ENCODE results near the gene DNAJB5. TPM values are rescaled to one million over a fixed set of nuclear protein-coding genes. Genes with fewer than 3 reads are reported as not detected.

Gene DNAJB5
- total RNA-seq, 3 donors from 2014 or later: 2.4 to 2.9 (median 2.7) TPM

DNA sequence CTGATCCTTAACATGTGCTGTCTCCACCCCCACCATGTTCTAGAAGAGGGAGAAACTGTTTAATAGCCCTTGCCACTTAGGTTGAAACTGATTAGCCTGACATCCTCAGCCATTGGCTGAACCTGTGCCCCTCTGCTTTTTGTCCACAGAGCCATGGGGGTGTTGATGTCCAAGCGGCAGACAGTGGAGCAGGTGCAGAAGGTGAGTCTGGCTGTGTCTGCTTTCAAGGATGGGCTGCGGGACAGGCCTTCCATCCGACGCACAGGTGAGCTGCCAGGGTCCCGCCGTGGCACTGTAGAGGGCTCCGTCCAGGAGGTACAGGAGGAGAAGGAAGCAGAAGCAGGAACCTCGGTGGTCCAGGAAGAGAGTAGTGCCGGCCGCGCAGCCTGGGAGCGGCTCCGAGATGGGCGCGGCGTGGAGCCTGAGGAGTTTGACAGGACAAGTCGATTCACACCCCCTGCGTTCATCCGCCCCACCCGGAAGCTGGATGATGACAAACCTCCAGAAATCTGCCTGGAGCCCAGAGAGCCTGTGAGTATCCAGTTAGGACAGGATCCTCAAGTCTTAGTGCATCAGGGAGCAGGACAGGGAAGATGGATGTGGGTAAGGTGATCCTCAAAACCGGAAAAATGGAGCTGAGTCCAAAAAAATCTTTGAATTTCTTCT lies 18.3 kb upstream of the DNAJB5 start:
- H3K4me3 Mint-ChIP-seq: no peak overlapping the region
- no peaks in the 10 kb centered on the region for H3K4me1 Mint-ChIP-seq (ENCODE audit: low read depth)
- no peaks in the 10 kb centered on the region for H3K9me3 Mint-ChIP-seq
- ATAC-seq: no peak
- no peak for DNase-seq
- H3K36me3 Mint-ChIP-seq (ENCODE audit: insufficient read depth): no peaks in the 10 kb centered on the region
- H3K27me3 Mint-ChIP-seq (ENCODE audit: low read depth): peaks cover 23% of the 10 kb centered on the region

DNA sequence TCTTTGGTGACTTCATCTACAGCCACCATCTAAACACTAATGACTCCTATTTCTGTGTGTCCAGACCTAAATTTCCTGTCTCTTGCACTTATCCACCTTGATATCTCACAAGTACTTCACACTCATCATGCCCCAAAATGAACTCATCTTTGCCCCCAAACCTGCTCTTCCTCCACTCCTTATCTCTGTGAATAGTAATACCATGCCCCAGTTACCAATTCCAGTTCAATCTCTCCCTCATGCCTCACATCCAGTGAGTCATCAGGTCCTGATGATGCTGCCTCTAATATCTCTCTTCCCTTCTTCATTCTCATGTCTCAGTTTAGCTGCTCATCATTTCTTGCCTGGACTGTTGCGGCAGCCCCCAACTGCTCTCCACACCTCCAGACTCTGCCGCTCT lies 14.9 kb upstream of the DNAJB5 start:
- peak in 1 of 2 donors; percentile 51 for ATAC-seq
- Mint-ChIP-seq H3K36me3 (ENCODE audit: insufficient read depth) (no peaks in the 10 kb centered on the region), H3K4me3 (no peak overlapping the region), H3K9me3 (no peaks in the 10 kb centered on the region), H3K4me1 (ENCODE audit: low read depth) (no peaks in the 10 kb centered on the region), H3K27me3 (ENCODE audit: low read depth) (peaks cover 5% of the 10 kb centered on the region)
- no peak for DNase-seq

DNA sequence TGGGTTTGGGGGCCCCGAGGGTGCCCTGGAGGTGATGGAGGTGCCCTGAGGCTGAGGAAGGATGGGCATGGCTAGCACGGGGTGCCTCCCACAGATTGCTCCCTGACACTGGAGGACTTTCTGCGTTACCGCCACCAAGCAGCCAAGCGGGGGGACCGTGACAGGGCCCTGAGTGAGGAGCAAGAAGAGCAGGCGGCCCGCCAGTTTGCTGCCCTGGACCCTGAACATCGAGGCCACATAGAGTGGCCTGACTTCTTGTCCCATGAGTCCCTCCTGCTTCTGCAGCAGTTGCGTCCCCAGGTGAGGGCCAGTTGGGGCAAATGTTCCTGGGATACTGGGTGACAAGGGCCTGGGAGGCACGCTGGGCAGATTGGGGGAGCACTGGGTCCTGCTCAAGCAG lies 13.1 kb upstream of the DNAJB5 start:
- no peaks in the 10 kb centered on the region for H3K4me1 Mint-ChIP-seq (ENCODE audit: low read depth)
- DNase-seq: no peak

DNA sequence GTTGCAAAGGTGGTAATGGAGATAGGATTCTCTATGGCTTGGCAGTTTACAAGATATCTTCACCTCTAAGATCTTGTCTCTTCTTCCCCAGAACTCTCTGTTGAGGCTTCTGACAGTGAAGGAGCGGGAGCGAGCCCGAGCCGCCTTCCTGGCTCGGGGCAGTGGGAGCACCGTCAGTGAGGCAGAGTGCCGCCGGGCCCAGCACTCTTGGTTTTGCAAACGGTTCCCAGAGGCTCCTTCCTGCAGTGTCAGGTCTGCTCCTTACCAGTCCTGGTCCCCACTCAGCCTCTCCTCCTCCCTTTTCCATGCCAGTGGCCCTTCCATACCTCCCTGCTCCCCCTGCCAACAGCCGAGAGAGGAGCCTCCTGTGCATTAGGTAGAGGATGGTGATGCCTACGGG lies 12.6 kb upstream of the DNAJB5 start:
- no peak for DNase-seq
- no peaks in the 10 kb centered on the region for H3K4me1 Mint-ChIP-seq (ENCODE audit: low read depth)
- ATAC-seq: no peak
- H3K4me3 Mint-ChIP-seq: no peak overlapping the region
- H3K27me3 Mint-ChIP-seq (ENCODE audit: low read depth): peaks cover 1% of the 10 kb centered on the region
- no peaks in the 10 kb centered on the region for H3K36me3 Mint-ChIP-seq (ENCODE audit: insufficient read depth)
- H3K9me3 Mint-ChIP-seq: no peaks in the 10 kb centered on the region

More for the DNA sequence above, 13.1 kb upstream of the DNAJB5 start:
- H3K9me3 Mint-ChIP-seq: no peaks in the 10 kb centered on the region
- no peak overlapping the region for H3K4me3 Mint-ChIP-seq
- H3K27me3 Mint-ChIP-seq (ENCODE audit: low read depth): peaks cover 1% of the 10 kb centered on the region
- no peak for ATAC-seq
- no peaks in the 10 kb centered on the region for H3K36me3 Mint-ChIP-seq (ENCODE audit: insufficient read depth)

DNA sequence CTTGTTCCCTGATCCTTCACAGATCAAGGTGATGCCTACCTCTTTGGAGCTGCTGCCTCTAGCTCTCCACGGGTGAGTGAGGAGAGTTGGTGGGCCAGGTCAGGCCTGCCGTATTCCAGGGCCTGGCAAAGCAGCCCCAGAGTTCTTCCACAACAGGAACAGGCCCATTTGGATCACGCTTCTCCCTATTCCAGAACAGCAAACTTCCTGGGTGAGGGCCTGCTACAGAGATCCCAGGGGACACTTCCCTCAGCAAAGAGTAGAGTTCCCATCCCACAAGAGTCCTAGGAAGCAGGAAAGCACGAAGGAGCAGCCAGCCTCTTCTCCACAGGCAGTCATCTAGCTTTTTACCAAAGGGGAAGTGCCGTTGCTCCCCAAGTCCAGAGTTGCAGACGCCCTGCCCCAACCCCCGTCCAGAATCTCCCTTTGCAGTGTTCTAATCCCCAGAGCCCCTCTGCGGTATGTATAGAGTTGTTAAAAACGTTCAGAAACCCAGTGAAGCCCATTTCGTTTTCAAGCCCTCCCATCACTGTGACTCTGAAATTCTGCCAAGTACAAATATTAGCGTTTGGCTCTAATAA lies 9.3 kb upstream of the DNAJB5 start:
- Mint-ChIP-seq H3K27me3 (ENCODE audit: low read depth) (peaks cover 3% of the 10 kb centered on the region), H3K9me3 (no peaks in the 10 kb centered on the region), H3K36me3 (ENCODE audit: insufficient read depth) (no peaks in the 10 kb centered on the region), H3K4me3 (no peak overlapping the region), H3K4me1 (ENCODE audit: low read depth) (peaks cover 30% of the 10 kb centered on the region)
- DNase-seq (no peak), ATAC-seq (no peak)

DNA sequence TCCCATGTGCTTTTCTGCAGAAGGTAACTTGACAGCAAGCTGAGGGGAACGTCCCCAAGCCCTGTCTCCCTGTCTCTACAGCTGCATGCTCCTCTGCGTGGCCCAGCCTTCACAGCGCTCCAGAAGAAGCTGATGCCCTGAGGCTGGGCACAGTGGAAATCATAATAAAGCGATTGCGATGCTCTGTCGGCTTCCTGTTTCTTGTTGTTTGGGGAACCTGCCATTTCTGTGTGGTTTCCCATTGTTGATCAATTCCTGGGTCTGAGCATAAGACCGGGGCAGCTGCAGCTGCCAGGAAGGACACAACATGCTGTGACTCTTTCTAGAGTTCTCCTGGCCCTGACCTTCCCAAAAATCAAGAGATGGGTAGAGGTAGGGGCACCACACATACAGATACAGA lies 7.2 kb upstream of the DNAJB5 start:
- Mint-ChIP-seq H3K27me3 (ENCODE audit: low read depth) (peaks cover 2% of the 10 kb centered on the region), H3K4me1 (ENCODE audit: low read depth) (peaks cover 50% of the 10 kb centered on the region), H3K9me3 (no peaks in the 10 kb centered on the region), H3K36me3 (ENCODE audit: insufficient read depth) (no peaks in the 10 kb centered on the region), H3K4me3 (no peak overlapping the region)
- DNase-seq (no peak), ATAC-seq (no peak)

DNA sequence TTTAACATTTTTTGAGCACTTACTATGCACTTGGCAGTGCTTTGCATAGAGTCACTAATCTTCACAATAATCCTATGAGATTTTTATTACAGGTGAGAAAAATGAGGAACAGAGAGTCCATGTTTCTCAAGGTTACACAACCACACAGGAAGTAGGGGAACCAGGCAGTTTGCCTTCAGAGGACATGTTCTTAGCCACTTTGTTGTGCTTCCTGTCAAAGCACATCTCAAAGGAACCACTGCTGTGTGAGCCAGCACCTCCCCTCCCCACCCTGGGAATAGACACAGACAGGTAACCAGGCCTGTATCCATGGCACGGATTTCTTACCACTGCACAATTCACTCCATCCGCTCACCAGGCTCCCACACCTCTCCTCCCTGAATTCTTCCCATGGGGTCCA lies 6.3 kb upstream of the DNAJB5 start:
- ATAC-seq: no peak
- no peaks in the 10 kb centered on the region for H3K9me3 Mint-ChIP-seq
- no peak overlapping the region for H3K4me3 Mint-ChIP-seq
- H3K36me3 Mint-ChIP-seq (ENCODE audit: insufficient read depth): no peaks in the 10 kb centered on the region
- no peak for DNase-seq
- H3K4me1 Mint-ChIP-seq (ENCODE audit: low read depth): peaks cover 57% of the 10 kb centered on the region
- peaks cover 2% of the 10 kb centered on the region for H3K27me3 Mint-ChIP-seq (ENCODE audit: low read depth)

DNA sequence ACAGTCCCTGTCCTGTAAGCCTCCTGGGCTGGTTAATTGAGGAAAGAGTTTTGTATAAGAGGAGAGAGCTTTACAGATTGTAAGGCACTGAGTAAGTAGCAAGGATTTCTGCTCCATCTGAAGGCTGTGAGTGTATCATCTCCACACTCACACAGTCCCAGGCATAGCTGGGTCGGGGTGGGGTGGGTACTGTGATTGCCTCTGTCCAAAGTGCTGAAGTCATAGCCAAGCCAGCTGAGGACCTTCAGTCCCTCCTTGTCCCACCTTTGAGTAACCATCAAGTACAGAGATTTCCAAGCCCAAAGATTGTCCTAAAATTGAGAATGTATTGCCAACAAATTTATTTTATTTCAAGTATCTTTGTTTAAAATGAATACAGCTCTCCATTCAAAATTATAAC lies 5.5 kb upstream of the DNAJB5 start:
- peaks cover 65% of the 10 kb centered on the region for H3K4me1 Mint-ChIP-seq (ENCODE audit: low read depth)
- H3K4me3 Mint-ChIP-seq: no peak overlapping the region
- H3K9me3 Mint-ChIP-seq: no peaks in the 10 kb centered on the region
- no peak for DNase-seq
- ATAC-seq: peak in 1 of 2 donors; percentile 24
- peaks cover 2% of the 10 kb centered on the region for H3K27me3 Mint-ChIP-seq (ENCODE audit: low read depth)
- H3K36me3 Mint-ChIP-seq (ENCODE audit: insufficient read depth): no peaks in the 10 kb centered on the region

DNA sequence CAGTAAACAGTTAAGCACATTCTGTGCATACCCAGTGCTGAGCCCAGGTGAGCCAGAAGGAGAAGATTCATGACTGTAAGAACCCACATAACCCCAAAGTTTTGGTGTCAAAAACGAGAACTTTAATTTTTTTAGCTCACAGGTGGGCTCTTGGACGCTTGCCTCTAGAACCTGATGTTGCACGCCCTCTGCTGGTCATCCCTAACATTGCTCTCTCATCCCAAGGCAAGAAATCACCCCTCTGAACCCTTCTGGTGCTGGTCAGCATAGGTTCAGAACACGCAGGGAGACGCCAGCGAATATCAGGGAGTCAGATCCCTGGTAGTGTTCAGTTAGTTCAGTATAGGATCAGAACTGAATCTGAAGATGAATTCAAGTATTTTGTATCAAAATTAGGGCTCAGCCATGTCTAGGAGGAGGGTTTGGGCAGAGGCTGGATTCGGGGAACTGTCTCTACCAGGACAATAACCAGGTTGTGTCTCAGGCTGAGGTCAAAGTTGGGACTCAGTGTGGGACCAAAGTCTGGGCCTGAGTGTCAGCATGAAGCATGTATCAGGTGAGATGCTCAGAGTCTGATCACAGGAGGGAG lies 4.1 kb upstream of the DNAJB5 start:
- ATAC-seq: no peak
- Mint-ChIP-seq H3K4me3 (peak overlapping the region; percentile 4), H3K4me1 (ENCODE audit: low read depth) (peaks cover 73% of the 10 kb centered on the region), H3K27me3 (ENCODE audit: low read depth) (peaks cover 2% of the 10 kb centered on the region), H3K9me3 (no peaks in the 10 kb centered on the region), H3K36me3 (ENCODE audit: insufficient read depth) (no peaks in the 10 kb centered on the region)
- peak; percentile 52 for DNase-seq

DNA sequence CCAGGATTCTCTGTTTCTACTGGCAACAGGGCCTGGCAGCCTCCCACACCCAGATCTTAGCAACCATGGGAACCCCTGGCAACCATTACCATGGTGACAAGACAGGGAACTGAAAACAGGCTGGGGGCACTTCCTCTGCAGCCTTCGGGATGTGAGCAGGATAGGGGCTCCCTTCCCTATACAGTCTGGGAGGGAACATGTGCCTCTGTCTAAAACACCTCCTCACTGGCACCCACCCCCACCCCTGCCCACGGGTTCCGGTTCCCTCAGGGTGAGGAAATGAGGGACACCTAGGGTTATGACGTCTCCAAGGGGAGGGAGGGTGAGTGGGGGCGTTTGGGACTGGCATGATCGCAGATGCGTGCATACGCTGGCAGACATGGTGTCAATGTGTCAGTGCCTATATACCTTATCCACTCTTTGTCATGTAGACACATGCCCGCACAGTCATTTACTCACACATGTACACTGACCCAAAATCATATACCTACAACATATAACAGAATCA lies 3.0 kb upstream of the DNAJB5 start:
- Mint-ChIP-seq H3K9me3 (no peaks in the 10 kb centered on the region), H3K27me3 (ENCODE audit: low read depth) (peaks cover 2% of the 10 kb centered on the region), H3K4me3 (peak overlapping the region; percentile 3), H3K36me3 (ENCODE audit: insufficient read depth) (no peaks in the 10 kb centered on the region), H3K4me1 (ENCODE audit: low read depth) (peaks cover 80% of the 10 kb centered on the region)
- ATAC-seq (peak in 1 of 2 donors; percentile 3), DNase-seq (peak; percentile 72)

DNA sequence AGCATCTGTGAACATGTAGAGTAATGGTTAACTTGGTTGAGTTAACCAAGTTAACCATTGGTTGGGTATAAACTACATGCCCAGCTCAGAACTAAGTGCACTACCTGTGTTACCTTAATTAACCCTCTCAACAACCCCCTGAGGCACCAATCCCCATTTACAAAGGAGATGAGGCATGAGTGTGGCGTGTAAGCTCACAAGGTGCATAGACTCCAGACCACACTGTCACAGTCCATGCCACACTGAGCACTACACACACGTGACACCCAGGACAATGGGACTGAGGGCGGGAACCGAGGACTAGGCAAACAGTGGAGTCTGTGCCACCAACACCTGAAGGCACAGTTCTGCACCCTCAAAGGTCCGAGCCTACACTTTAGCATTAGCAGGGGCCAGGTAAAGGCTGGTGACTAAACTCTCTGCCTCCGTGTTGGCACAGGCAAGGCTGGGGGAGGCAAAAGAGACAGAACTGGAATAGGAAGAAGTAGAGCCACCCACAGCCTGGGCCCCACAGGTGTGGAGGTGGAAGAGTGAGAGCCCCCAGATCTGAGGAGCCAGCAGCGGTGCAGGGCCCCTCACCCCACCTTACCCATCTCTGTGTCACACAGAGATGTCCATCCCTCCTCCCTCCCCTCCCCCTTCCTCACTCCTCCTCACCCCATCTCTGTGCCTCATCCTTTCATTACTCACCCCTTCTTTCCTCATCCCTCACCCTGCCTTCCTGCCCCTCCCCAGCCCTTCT lies 2.2 kb upstream of the DNAJB5 start:
- DNase-seq (no peak), ATAC-seq (no peak)
- Mint-ChIP-seq H3K27me3 (ENCODE audit: low read depth) (peaks cover 2% of the 10 kb centered on the region), H3K4me1 (ENCODE audit: low read depth) (peaks cover 84% of the 10 kb centered on the region), H3K9me3 (no peaks in the 10 kb centered on the region), H3K36me3 (ENCODE audit: insufficient read depth) (no peaks in the 10 kb centered on the region), H3K4me3 (peak overlapping the region; percentile 39)

DNA sequence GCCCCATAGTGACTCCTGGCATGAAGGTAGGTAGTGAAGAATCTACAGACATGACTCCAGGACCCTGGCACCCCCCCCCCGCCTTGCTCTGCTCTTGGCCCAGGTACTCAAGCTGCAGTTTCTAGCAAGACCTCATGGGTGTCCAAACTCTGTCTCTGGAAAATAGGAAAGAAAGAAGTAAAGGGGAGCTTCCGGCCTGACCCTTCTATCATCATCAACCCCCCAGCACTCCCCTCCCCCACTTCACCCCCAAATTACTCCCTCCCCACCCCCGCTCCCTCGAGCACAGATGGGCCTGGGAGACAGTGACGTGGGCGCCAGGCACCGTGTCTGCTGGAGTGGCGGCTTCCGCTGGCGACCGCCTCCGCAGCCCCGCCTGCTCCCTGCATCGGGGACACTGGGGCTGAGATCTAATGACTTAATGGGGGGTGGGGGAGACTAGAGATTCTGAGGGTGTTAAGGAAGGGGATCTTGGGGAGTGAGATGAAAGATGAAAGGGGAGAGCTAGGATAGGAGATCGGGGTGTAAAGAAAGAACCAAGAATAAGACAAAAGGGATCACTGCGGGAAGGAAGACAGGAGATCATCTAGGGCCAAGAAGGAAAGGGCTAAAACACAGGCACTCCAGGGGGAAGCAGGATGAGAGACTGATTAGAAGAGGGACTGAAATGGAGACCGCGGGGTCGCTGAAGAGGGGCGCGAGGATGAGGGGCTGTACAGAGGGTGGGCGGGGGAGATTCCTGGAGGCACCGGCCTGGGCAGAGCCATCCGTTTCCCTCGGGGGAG lies 1.1 kb upstream of the DNAJB5 start:
- Mint-ChIP-seq H3K36me3 (ENCODE audit: insufficient read depth) (no peaks in the 10 kb centered on the region), H3K4me3 (peak overlapping the region; percentile 91), H3K27me3 (ENCODE audit: low read depth) (peaks cover 2% of the 10 kb centered on the region), H3K4me1 (ENCODE audit: low read depth) (peaks cover 83% of the 10 kb centered on the region), H3K9me3 (no peaks in the 10 kb centered on the region)
- peak; percentile 61 for DNase-seq
- ATAC-seq: no peak

DNA sequence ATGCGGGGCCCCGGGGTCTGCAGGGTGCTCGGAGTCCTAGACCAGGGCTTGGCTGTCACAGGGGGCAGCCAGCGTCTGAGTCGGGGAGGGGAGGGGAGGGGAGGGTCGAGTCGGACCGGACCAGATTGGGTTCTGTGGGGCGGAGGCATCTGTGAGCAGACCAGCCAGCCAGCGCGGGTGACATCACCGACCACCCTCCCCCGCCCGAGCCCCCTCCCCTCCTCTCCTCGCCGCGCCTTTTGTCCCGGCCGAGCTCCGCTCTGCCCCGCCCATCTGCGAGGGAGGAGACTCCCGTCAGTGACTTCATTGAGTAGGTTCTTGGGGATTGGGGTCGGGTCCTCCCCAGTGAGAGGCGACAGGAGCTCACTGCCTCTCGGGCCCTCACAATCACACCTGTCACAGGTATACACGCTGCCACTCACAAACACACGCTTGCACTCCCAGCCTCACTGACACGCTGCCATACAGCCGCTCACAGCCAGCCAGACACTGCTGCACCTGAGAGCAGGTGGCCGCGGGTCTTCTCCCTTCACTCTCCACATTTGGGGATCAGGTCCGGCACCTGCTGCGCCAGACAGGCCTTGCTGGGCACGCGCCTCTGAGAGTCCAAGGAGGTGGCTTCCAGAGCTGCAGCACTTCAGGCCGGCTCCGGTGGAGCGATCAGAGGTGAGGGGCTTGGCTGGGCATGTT lies 546 bp downstream of the DNAJB5 start:
- Mint-ChIP-seq H3K4me1 (ENCODE audit: low read depth) (peaks cover 78% of the 10 kb centered on the region), H3K36me3 (ENCODE audit: insufficient read depth) (no peaks in the 10 kb centered on the region), H3K27me3 (ENCODE audit: low read depth) (no peaks in the 10 kb centered on the region), H3K9me3 (no peaks in the 10 kb centered on the region), H3K4me3 (peak overlapping the region; percentile 81)
- ATAC-seq: peak in 1 of 2 donors; percentile 6
- peak; percentile 47 for DNase-seq
